ENCODE measurements around the gene RGP1. TPM values are rescaled to one million over a fixed set of nuclear protein-coding genes. Genes with fewer than 3 reads are reported as not detected.
A peak's percentile ranks its signal among the peaks of the same experiment; 100 is the strongest.

Gene RGP1
- total RNA-seq, 2 donors from 2014 or later, result 52.0 to 53.9 TPM

DNA sequence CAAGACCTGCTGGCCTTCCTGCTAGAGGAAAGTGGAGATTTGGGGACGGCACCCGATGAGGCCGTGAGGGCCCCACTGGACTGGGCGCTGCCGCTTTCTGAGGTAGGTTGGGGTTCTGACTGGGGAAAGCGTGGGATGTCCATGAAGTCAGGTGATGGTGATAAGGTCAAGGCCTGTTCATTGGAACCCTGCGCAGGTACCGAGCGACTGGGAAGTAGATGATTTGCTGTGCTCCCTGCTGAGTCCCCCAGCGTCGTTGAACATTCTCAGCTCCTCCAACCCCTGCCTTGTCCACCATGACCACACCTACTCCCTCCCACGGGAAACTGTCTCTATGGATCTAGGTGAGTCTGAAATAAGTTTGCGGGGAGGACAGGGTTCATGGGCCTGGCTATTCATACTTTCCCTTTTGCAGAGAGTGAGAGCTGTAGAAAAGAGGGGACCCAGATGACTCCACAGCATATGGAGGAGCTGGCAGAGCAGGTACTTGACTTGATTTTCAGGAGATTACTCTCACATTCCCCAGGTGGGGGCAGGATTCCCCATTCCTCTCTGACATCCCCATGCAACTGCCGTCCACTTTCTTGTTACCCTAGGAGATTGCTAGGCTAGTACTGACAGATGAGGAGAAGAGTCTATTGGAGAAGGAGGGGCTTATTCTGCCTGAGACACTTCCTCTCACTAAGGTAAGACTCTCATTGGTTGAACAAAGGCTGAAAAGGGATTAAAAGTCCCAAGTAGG is 16.1 kb upstream of the RGP1 start:
- peaks cover 19% of the 10 kb centered on the region for H3K4me1 ChIP-seq
- intact Hi-C loops (cut with DNase I), result loop anchor here (5.0 kb wide), 1 partner anchor 71 kb away; no protein-coding TSS in a partner anchor
- TF ChIP-seq CTCF (IDR thresholded peaks at IDR 0.05), result no peak
- peak overlapping the region; percentile 92 to 93 for H3K9ac ChIP-seq (ENCODE audit: low read depth in 2 of 2, low read length in 2 of 2)
- peak overlapping the region; percentile 82 for H3K4me3 ChIP-seq
- H3K9me3 ChIP-seq, result no peaks in the 10 kb centered on the region
- peaks cover 17% of the 10 kb centered on the region for H3K36me3 ChIP-seq
- H3K27me3 ChIP-seq, result no peaks in the 10 kb centered on the region
- H3K27ac ChIP-seq, result peak overlapping the region; percentile 97
- DNase-seq, result peak; percentile 62

GRCh38 chr9:35734096-35734495 is 15.0 kb upstream of the RGP1 start:
- no peak for DNase-seq
- no peak for TF ChIP-seq CTCF (IDR thresholded peaks at IDR 0.05)
- H3K27ac ChIP-seq, result peak overlapping the region; percentile 97
- H3K4me3 ChIP-seq, result peak overlapping the region; percentile 82
- intact Hi-C loops (cut with DNase I), result loop anchor here (5.0 kb wide), 1 partner anchor 72 kb away; no protein-coding TSS in a partner anchor
- peaks cover 19% of the 10 kb centered on the region for H3K36me3 ChIP-seq
- H3K9me3 ChIP-seq, result no peaks in the 10 kb centered on the region
- peaks cover 14% of the 10 kb centered on the region for H3K4me1 ChIP-seq
- H3K9ac ChIP-seq (ENCODE audit: low read depth in 2 of 2, low read length in 2 of 2), result no peak overlapping the region
- H3K27me3 ChIP-seq, result no peaks in the 10 kb centered on the region

- peaks cover 24% of the 10 kb centered on the region for H3K36me3 ChIP-seq
- H3K27me3 ChIP-seq, result no peaks in the 10 kb centered on the region
- intact Hi-C loops (cut with DNase I), result no loop called here
- no peak overlapping the region for H3K9ac ChIP-seq (ENCODE audit: low read depth in 2 of 2, low read length in 2 of 2)
- no peak overlapping the region for H3K4me3 ChIP-seq
- DNase-seq, result peak; percentile 81
- H3K27ac ChIP-seq, result no peak overlapping the region
- TF ChIP-seq CTCF (IDR thresholded peaks at IDR 0.05), result peak; percentile 70
- H3K4me1 ChIP-seq, result peaks cover 11% of the 10 kb centered on the region
- no peaks in the 10 kb centered on the region for H3K9me3 ChIP-seq
These were observed 12.9 kb upstream of the RGP1 start for GRCh38 chr9:35736201-35736633.

DNA sequence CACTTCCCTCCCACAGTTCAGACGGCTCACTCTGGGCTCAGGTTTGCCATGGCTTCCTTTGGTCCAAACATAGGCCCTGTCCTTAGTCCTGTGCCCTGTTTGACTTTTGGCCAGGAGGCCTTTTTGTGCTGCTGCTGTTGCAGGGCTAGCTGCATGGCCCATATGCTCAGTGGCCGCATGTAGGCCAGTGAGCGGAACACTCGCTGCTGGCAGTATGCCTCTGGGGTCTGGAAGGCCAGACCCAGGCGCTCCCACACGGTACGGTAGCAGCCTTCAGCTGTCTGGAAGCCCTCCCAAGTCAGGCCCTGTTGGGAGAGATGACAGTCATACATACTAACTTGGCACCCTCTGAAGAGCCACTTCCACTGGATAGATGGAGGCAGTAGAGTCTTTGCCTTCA is 11.9 kb upstream of the RGP1 start:
- Histone ChIP-seq H3K36me3 (peaks cover 24% of the 10 kb centered on the region), H3K27ac (no peak overlapping the region), H3K27me3 (no peaks in the 10 kb centered on the region), H3K4me1 (peaks cover 11% of the 10 kb centered on the region), H3K9ac (ENCODE audit: low read depth in 2 of 2, low read length in 2 of 2) (no peak overlapping the region), H3K4me3 (no peak overlapping the region), H3K9me3 (no peaks in the 10 kb centered on the region)
- intact Hi-C loops (cut with DNase I), result no loop called here
- TF ChIP-seq CTCF (IDR thresholded peaks at IDR 0.05), result no peak
- no peak for DNase-seq

GRCh38 chr9:35738186-35738585 is 10.9 kb upstream of the RGP1 start:
- Histone ChIP-seq H3K27ac (no peak overlapping the region), H3K4me1 (peaks cover 11% of the 10 kb centered on the region), H3K4me3 (no peak overlapping the region), H3K36me3 (peaks cover 24% of the 10 kb centered on the region), H3K27me3 (no peaks in the 10 kb centered on the region), H3K9ac (ENCODE audit: low read depth in 2 of 2, low read length in 2 of 2) (no peak overlapping the region), H3K9me3 (no peaks in the 10 kb centered on the region)
- DNase-seq, result no peak
- TF ChIP-seq CTCF (IDR thresholded peaks at IDR 0.05), result no peak
- intact Hi-C loops (cut with DNase I), result no loop called here

All from colonic mucosa (tissue), 4 donors.